B cell (primary cell): ENCODE data around the gene PLCD1. TPM values are rescaled to one million over a fixed set of nuclear protein-coding genes. Genes with fewer than 3 reads are reported as not detected.
A peak's percentile ranks its signal among the peaks of the same experiment; 100 is the strongest.

Experiments
- ATAC-seq: fragments of 200-7000 bp; cut with Tn5 transposase; one replicate; pipeline ENCODE4 v1.10.0; 2021; ENCODE audit warnings: low read depth, mild to moderate bottlenecking, moderate number of reproducible peaks, moderate library complexity
- CTCF ChIA-PET: fragments of 350-600 bp; sonication (Branson Sonifier 250); formaldehyde crosslinking; loops from one replicate; lab custom pipeline; 2021; ENCODE audit warnings: antibody characterized with exemption, inconsistent platforms; lab: Charles Lee
- POLR2A ChIA-PET: fragments of 350-600 bp; sonication (Branson Sonifier 250); formaldehyde crosslinking; loops from one replicate; lab custom pipeline; 2021; ENCODE audit warnings: antibody characterized with exemption; lab: Charles Lee
- DNase-seq: peaks from one replicate; pipeline ENCODE4 v3.0.0; 2013
- H2AFZ ChIP-seq: 2 replicates; pipeline ENCODE4 v1.6.1; 2012; ENCODE audit warnings: mild to moderate bottlenecking, low read depth, low read length; ENCODE audit not compliant: insufficient read depth, poor library complexity, severe bottlenecking
- H3K27ac ChIP-seq, 2 donors: 1 replicate in 1 of 2; 2 replicates in 1 of 2; pipeline ENCODE4 v1.5.1; 2012 to 2013; ENCODE audit warnings: low read length in 2 of 2, mild to moderate bottlenecking in 2 of 2, moderate library complexity in 1 of 2
- H3K27me3 ChIP-seq, 4 experiments: fragments of 200-600 bp in 1 of 4; sonication (generic) in 1 of 4; replicated peaks in 1 of 4; 1 replicate in 2 of 4; 2 replicates in 2 of 4; pipeline versions ENCODE4 v1.6.1 to v1.7.0; 2013 to 2016; ENCODE audit warnings: low read length in 3 of 4, mild to moderate bottlenecking in 2 of 4, mixed read lengths in 1 of 4, moderate library complexity in 1 of 4; ENCODE audit not compliant: insufficient read depth in 4 of 4, control insufficient read depth in 3 of 4; ENCODE audit errors: control extremely low read depth in 1 of 4
- H3K36me3 ChIP-seq, 2 experiments: replicated peaks in 1 of 2; 1 replicate in 1 of 2; 2 replicates in 1 of 2; pipeline versions ENCODE4 v1.6.1 to v1.7.1; 2013; ENCODE audit warnings: low read length in 1 of 2; ENCODE audit not compliant: insufficient read depth in 2 of 2, control insufficient read depth in 1 of 2; ENCODE audit errors: control extremely low read depth in 1 of 2, extremely low read depth in 1 of 2
- H3K4me1 ChIP-seq, 2 donors: fragments of 200-600 bp in 1 of 2; sonication (generic) in 1 of 2; 1 replicate in 1 of 2; 2 replicates in 1 of 2; pipeline versions ENCODE4 v1.5.1 to v1.6.1; 2013 to 2017; ENCODE audit warnings: low read length in 2 of 2; ENCODE audit not compliant: control insufficient read depth in 2 of 2, insufficient read depth in 2 of 2
- H3K4me2 ChIP-seq: replicated peaks from 2 replicates; pipeline ENCODE3; 2012; ENCODE audit warnings: mild to moderate bottlenecking, low read depth, low read length; ENCODE audit not compliant: poor library complexity, severe bottlenecking
- H3K4me3 ChIP-seq, 5 experiments: fragments of 200-600 bp in 1 of 5; sonication (generic) in 1 of 5; 1 replicate in 3 of 5; 2 replicates in 2 of 5; pipeline versions ENCODE4 v1.5.1 to v1.7.0; 2011 to 2016; ENCODE audit warnings: low read length in 4 of 5, mild to moderate bottlenecking in 4 of 5, low read depth in 2 of 5, control low read depth in 1 of 5, moderate library complexity in 1 of 5; ENCODE audit not compliant: insufficient read depth in 1 of 5; ENCODE audit errors: control extremely low read depth in 1 of 5, extremely low read depth in 1 of 5
- H3K79me2 ChIP-seq: fragments of 200-600 bp; sonication (generic); one replicate; pipeline ENCODE4 v1.6.0; 2016; ENCODE audit warnings: low read length; ENCODE audit not compliant: control insufficient read depth, insufficient read depth
- H3K9ac ChIP-seq: fragments of 200-600 bp; sonication (generic); 2 replicates; pipeline ENCODE4 v1.6.1; 2017; ENCODE audit warnings: mild to moderate bottlenecking, low read length, moderate library complexity
- H3K9me3 ChIP-seq, 3 donors: one replicate each; pipeline versions ENCODE4 v1.6.1 to v1.7.1; 2013; ENCODE audit warnings: low read length in 2 of 3; ENCODE audit not compliant: control insufficient read depth in 2 of 3, insufficient read depth in 1 of 3; ENCODE audit errors: control extremely low read depth in 1 of 3
- H4K20me1 ChIP-seq: 2 replicates; pipeline ENCODE4 v1.6.0; 2012; ENCODE audit warnings: mild to moderate bottlenecking, low read length; ENCODE audit not compliant: insufficient read depth, control insufficient read depth, poor library complexity, severe bottlenecking
- H3K27ac Mint-ChIP-seq: one replicate; pipeline ENCODE4 v1.8.0; 2021; ENCODE audit warnings: mixed read lengths
- H3K27me3 Mint-ChIP-seq: one replicate; pipeline ENCODE4 v1.8.0; 2021; ENCODE audit warnings: mixed read lengths
- H3K4me1 Mint-ChIP-seq: one replicate; pipeline ENCODE4 v1.8.0; 2021; ENCODE audit warnings: mixed read lengths
- H3K4me3 Mint-ChIP-seq: one replicate; pipeline ENCODE4 v1.8.0; 2021; ENCODE audit warnings: mixed read lengths
- H3K9me3 Mint-ChIP-seq: one replicate; pipeline ENCODE4 v1.8.0; 2022; ENCODE audit warnings: mixed read lengths; ENCODE audit not compliant: insufficient read depth
- EZH2 ChIP-seq: IDR thresholded peaks from 2 replicates; pipeline ENCODE4 v1.6.1; 2012; ENCODE audit warnings: borderline replicate concordance, low read depth, mild to moderate bottlenecking, moderate library complexity, low read length; ENCODE audit not compliant: insufficient read depth, poor library complexity, severe bottlenecking
- WGBS: methylation state at CpG from one replicate; pipeline ENCODE4 v1.1.5; 2013; ENCODE audit warnings: missing lambda C conversion rate; ENCODE audit not compliant: insufficient coverage; 5-methylcytosine and 5-hydroxymethylcytosine counted together
- intact Hi-C: fragments of 100-400 bp; cut with micrococcal nuclease; formaldehyde crosslinking; loops from one replicate; pipeline ENCODE4 v1.10.0; 2022
- polyA plus RNA-seq: library from polyadenylated mRNA; depleted of rRNA; stranded (reverse); fragments of >200 nt; gene quantifications from 2 replicates; pipeline ENCODE4 v1.2.3, GENCODE V29; 2012
- total RNA-seq, 2 donors: library from RNA; stranded (reverse); fragments of 120-200 nt in 1 of 2; gene quantifications; 1 replicate in 1 of 2; 2 replicates in 1 of 2; pipeline versions ENCODE4 v1.2.3 to v1.2.4, GENCODE V29; 2013 to 2022
- TF ChIP-seq, protein P1 (sequence below): fragments of 200-600 bp; IDR thresholded peaks from one replicate; pipeline ENCODE4 v1.8.0; 2022; ENCODE audit warnings: antibody characterized with exemption, mild to moderate bottlenecking

The PLCD1 gene
- total and polyA plus RNA-seq, 2 donors (not counting 1 experiment from before 2014, with no cell fraction given): 5.8 to 10.1 TPM

DNA sequence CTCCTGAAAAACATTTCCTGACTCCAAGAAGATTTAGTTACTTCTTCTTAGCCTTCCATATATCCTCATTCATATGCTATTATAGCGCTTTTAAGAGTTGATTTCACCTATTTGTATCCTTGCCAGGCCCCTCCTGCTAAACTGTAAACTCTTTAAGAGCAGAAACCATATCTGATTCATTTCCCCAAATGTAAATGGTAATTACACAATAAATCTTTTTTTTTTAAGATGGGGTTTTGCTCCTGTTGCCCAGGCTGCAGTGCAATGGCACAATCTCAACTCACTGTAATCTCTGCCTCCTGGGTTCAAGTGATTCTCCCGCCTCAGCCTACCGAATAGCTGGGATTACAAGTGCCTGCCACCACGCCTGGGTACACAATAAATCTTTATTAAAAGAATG is 14.0 kb upstream of the PLCD1 start:
- H3K27ac ChIP-seq: no peak overlapping the region
- ChIA-PET CTCF (no interaction called here), POLR2A (no interaction called here)
- H3K9me3 ChIP-seq: no peaks in the 10 kb centered on the region
- H3K79me2 ChIP-seq: no peaks in the 10 kb centered on the region
- Mint-ChIP-seq H3K9me3 (no peaks in the 10 kb centered on the region), H3K4me1 (peaks cover 18% of the 10 kb centered on the region), H3K27me3 (peaks cover 10% of the 10 kb centered on the region), H3K4me3 (no peak overlapping the region), H3K27ac (no peak overlapping the region)
- no peak overlapping the region for H3K9ac ChIP-seq
- H3K36me3 ChIP-seq: no peaks in the 10 kb centered on the region
- no peak for DNase-seq
- TF ChIP-seq, protein P1, sequence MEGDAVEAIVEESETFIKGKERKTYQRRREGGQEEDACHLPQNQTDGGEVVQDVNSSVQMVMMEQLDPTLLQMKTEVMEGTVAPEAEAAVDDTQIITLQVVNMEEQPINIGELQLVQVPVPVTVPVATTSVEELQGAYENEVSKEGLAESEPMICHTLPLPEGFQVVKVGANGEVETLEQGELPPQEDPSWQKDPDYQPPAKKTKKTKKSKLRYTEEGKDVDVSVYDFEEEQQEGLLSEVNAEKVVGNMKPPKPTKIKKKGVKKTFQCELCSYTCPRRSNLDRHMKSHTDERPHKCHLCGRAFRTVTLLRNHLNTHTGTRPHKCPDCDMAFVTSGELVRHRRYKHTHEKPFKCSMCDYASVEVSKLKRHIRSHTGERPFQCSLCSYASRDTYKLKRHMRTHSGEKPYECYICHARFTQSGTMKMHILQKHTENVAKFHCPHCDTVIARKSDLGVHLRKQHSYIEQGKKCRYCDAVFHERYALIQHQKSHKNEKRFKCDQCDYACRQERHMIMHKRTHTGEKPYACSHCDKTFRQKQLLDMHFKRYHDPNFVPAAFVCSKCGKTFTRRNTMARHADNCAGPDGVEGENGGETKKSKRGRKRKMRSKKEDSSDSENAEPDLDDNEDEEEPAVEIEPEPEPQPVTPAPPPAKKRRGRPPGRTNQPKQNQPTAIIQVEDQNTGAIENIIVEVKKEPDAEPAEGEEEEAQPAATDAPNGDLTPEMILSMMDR: no peak
- no peak overlapping the region for H3K4me2 ChIP-seq
- no peaks in the 10 kb centered on the region for H4K20me1 ChIP-seq
- H3K4me3 ChIP-seq: no peak overlapping the region
- intact Hi-C loops: loop anchor here (5.0 kb wide), 1 partner anchor 454 kb away; the partner anchor contains the start of gene EXOG
- peaks cover 10 to 20% of the 10 kb centered on the region in 2 donors for H3K4me1 ChIP-seq
- H3K27me3 ChIP-seq: peaks cover 0 to 3% (median 0%) of the 10 kb centered on the region in 4 experiments
- WGBS: 100% methylated on average over 1 of the region's 4 CpGs
- H2AFZ ChIP-seq: no peak overlapping the region
- ATAC-seq: no peak

DNA sequence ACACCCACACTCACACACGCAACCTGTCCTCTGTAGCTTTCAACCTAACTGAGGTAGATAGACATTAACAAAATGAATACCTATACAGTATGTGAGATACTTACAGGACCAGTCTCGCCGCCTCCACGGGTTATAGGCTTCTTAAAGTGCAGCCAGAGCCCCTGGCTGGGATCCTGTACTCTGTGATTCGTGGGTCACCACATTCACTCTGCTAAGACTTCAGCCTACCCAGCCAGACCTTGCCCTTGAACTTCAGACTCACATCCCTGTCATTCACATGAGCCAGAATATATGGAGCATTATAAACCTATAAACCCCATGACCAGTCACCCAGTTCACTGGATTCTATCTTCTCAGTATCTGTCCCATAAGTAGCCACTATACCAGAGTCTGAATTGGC is 11.0 kb upstream of the PLCD1 start:
- Histone ChIP-seq H3K4me3 (no peak overlapping the region), H3K27me3 (peaks cover 0 to 3% (median 0%) of the 10 kb centered on the region in 4 experiments), H3K9me3 (no peaks in the 10 kb centered on the region), H4K20me1 (no peaks in the 10 kb centered on the region), H3K9ac (no peak overlapping the region), H3K27ac (no peak overlapping the region), H3K4me2 (peak overlapping the region; percentile 89), H3K4me1 (peaks cover 12 to 22% of the 10 kb centered on the region in 2 donors), H3K36me3 (no peaks in the 10 kb centered on the region), H3K79me2 (no peaks in the 10 kb centered on the region), H2AFZ (peak overlapping the region; percentile 76)
- WGBS: 96% methylated on average over 4 of the region's 5 CpGs
- H3K4me3 Mint-ChIP-seq: peak overlapping the region; percentile 93
- peaks cover 19% of the 10 kb centered on the region for H3K4me1 Mint-ChIP-seq
- TF ChIP-seq EZH2: no peak
- TF ChIP-seq, protein P1: no peak
- CTCF ChIA-PET: interaction anchor here (1.0 to 2.9 kb wide), 6 partner anchors 18 to 125 kb away, joined by 4 to 31 read pairs (median 9); partner anchors contain the start of gene OXSR1
- ATAC-seq (no peak), DNase-seq (no peak)
- intact Hi-C loops: loop anchor here (1.0 to 5.0 kb wide), 3 partner anchors 36 to 457 kb away; partner anchors contain the start of gene EXOG
- peak overlapping the region; percentile 54 for H3K27ac Mint-ChIP-seq
- no peaks in the 10 kb centered on the region for H3K9me3 Mint-ChIP-seq
- POLR2A ChIA-PET: no interaction called here
- peaks cover 4% of the 10 kb centered on the region for H3K27me3 Mint-ChIP-seq
